Endothelial cell of umbilical vein (primary cell): ENCODE measurements around the gene ADARB1. TPM values are rescaled to one million over a fixed set of nuclear protein-coding genes. Genes with fewer than 3 reads are reported as not detected.

Source experiments
- BruUV-seq: library from RNA; stranded (reverse); fragments of 400-500 nt; replicated peaks from 2 replicates; lab custom pipeline; 2021; lab: Mats Ljungman, UMichigan
- CTCF ChIA-PET: fragments of 300-600, 350-600 bp; sonication (Branson Sonifier 250); formaldehyde crosslinking; loops from one replicate; lab custom pipeline; 2021; ENCODE audit warnings: antibody characterized with exemption, inconsistent platforms; lab: Charles Lee
- POLR2A ChIA-PET: fragments of 300-600, 350-600 bp; sonication (Branson Sonifier 250); formaldehyde crosslinking; loops from one replicate; lab custom pipeline; 2021; ENCODE audit warnings: antibody characterized with exemption, inconsistent platforms; lab: Charles Lee
- DNase-seq: peaks from one replicate; pipeline ENCODE4 v3.0.0-alpha.2; 2011; ENCODE audit warnings: low read depth, low spot score
- FAIRE-seq: peaks from 2 replicates; lab custom pipeline; 2011; peaks lifted over from hg19 to GRCh38; lab: Jason Lieb, UNC
- H2AFZ ChIP-seq: 2 replicates; pipeline ENCODE4 v1.6.0; 2012; ENCODE audit warnings: low read depth, low read length, control low read depth, inconsistent platforms
- H3K27ac ChIP-seq: 2 replicates; pipeline ENCODE4 v1.5.1; 2011; ENCODE audit warnings: low read depth, mild to moderate bottlenecking, control low read depth, low read length, moderate library complexity; ENCODE audit not compliant: insufficient read depth
- H3K27me3 ChIP-seq, 2 experiments: 2 replicates each; pipeline versions ENCODE4 v1.6.0 to v1.6.1; 2011; ENCODE audit warnings: low read length in 2 of 2, mixed read lengths in 1 of 2; ENCODE audit not compliant: control insufficient read depth in 2 of 2, insufficient read depth in 2 of 2
- H3K36me3 ChIP-seq, 2 experiments: 2 replicates in 1 of 2; 3 replicates in 1 of 2; pipeline ENCODE4 v1.5.1; 2011; ENCODE audit warnings: low read length in 2 of 2, mild to moderate bottlenecking in 1 of 2, moderate library complexity in 1 of 2; ENCODE audit not compliant: control insufficient read depth in 2 of 2, insufficient read depth in 2 of 2; ENCODE audit errors: extremely low read depth in 1 of 2
- H3K4me1 ChIP-seq: 3 replicates; pipeline ENCODE4 v1.5.1; 2011; ENCODE audit warnings: mild to moderate bottlenecking, low read length; ENCODE audit not compliant: control insufficient read depth, insufficient read depth; ENCODE audit errors: extremely low read depth
- H3K4me2 ChIP-seq: 2 replicates; pipeline ENCODE4 v1.6.1; 2011; ENCODE audit warnings: low read length, control low read depth, mixed read lengths; ENCODE audit not compliant: insufficient read depth
- H3K4me3 ChIP-seq, 3 experiments: fragments of 200-600 bp in 1 of 3; sonication (generic), shearing (Covaris generic) in 1 of 3; replicated peaks in 1 of 3; 2 replicates each; pipeline ENCODE4 v1.5.1; 2011 to 2016; ENCODE audit warnings: control low read depth in 3 of 3, low read length in 3 of 3, mild to moderate bottlenecking in 2 of 3, inconsistent platforms in 1 of 3, low read depth in 1 of 3, moderate library complexity in 1 of 3; ENCODE audit not compliant: insufficient read depth in 1 of 3
- H3K79me2 ChIP-seq: 2 replicates; pipeline ENCODE4 v1.6.0; 2012; ENCODE audit warnings: low read length, inconsistent platforms; ENCODE audit not compliant: control insufficient read depth, insufficient read depth
- H3K9ac ChIP-seq: replicated peaks from 2 replicates; pipeline ENCODE3; 2011; ENCODE audit warnings: low read length, control low read depth; ENCODE audit not compliant: insufficient read depth; ENCODE audit errors: extremely low read depth
- H3K9me1 ChIP-seq: replicated peaks from 3 replicates; pipeline ENCODE4 v1.6.0; 2011; ENCODE audit warnings: mild to moderate bottlenecking, low read length; ENCODE audit not compliant: control insufficient read depth, insufficient read depth; ENCODE audit errors: extremely low read depth
- H3K9me3 ChIP-seq: replicated peaks from 2 replicates; pipeline ENCODE4 v1.5.1; 2012; ENCODE audit warnings: low read length, inconsistent platforms; ENCODE audit not compliant: control insufficient read depth, insufficient read depth
- H4K20me1 ChIP-seq: replicated peaks from 2 replicates; pipeline ENCODE3; 2011; ENCODE audit warnings: mild to moderate bottlenecking, low read length; ENCODE audit not compliant: control insufficient read depth, insufficient read depth; ENCODE audit errors: extremely low read depth
- CTCF ChIP-seq, 2 donors: IDR thresholded peaks; 1 replicate in 1 of 2; 2 replicates in 1 of 2; pipeline ENCODE4 v1.5.1; 2011; ENCODE audit warnings: low read length in 2 of 2, mild to moderate bottlenecking in 2 of 2, moderate library complexity in 2 of 2, control low read depth in 1 of 2, inconsistent platforms in 1 of 2, low read depth in 1 of 2; ENCODE audit not compliant: insufficient read depth in 1 of 2; ENCODE audit errors: extremely low read depth in 1 of 2
- JUN ChIP-seq: IDR thresholded peaks from 2 replicates; pipeline ENCODE4 v1.6.1; 2011; ENCODE audit warnings: borderline replicate concordance, low read depth; ENCODE audit not compliant: insufficient read length, insufficient read depth
- MAX ChIP-seq: IDR thresholded peaks from 2 replicates; pipeline ENCODE4 v1.6.1; 2011; ENCODE audit not compliant: insufficient read depth, insufficient read length
- POLR2AphosphoS5 ChIP-seq: IDR thresholded peaks from 2 replicates; pipeline ENCODE4 v1.6.1; 2012; ENCODE audit warnings: low read depth, mild to moderate bottlenecking, control low read depth, low read length, moderate library complexity; ENCODE audit not compliant: insufficient read depth
- dilution Hi-C: fragments of 300-500 bp; cut with MboI; formaldehyde crosslinking; loops from one replicate; pipeline ENCODE4 v1.15.0; 2019; ENCODE audit warnings: low sequenced_read_pairs; ENCODE audit not compliant: extremely low pct_ligation_motif_present
- intact Hi-C: fragments of 100-400 bp; cut with micrococcal nuclease; formaldehyde crosslinking; loops from one replicate; pipeline ENCODE4 v1.10.0; 2022
- polyA plus RNA-seq, 4 experiments: library from polyadenylated mRNA; depleted of rRNA in 3 of 4; stranded (reverse) in 3 of 4; unstranded in 1 of 4; fragments of >200 nt; gene quantifications; 2 replicates each; pipeline versions ENCODE4 v1.2.1 to v1.2.3, GENCODE V29; 2011 to 2012; ENCODE audit warnings: missing spikeins in 1 of 4
- total RNA-seq: library from RNA; stranded (reverse); gene quantifications from 2 replicates; pipeline ENCODE4 v1.2.3, GENCODE V29; 2021

Gene ADARB1
- total and polyA plus RNA-seq, 2 donors (not counting 3 experiments of a cell fraction or from before 2014, with no cell fraction given), result 32.5 to 54.3 TPM

- DNase-seq, result peak; percentile 81
- intact Hi-C loops, result loop anchor here (1.0 kb wide), 5 partner anchors 29 to 179 kb away; no protein-coding TSS in a partner anchor
Observed at GRCh38 chr21:45128613-45129188, 54.3 kb downstream of the ADARB1 start.

More at GRCh38 chr21:45128613-45129188, 54.3 kb downstream of the ADARB1 start:
- ChIA-PET CTCF (interaction anchor here (0.6 to 9.3 kb wide), 47 partner anchors 10 to 311 kb away, joined by 3 to 269 read pairs (median 5); partner anchors contain the start of genes ADARB1, SLX9 and SUMO3), POLR2A (interaction anchor here (1.5 kb wide), 2 partner anchors 26 to 179 kb away, joined by 4 to 6 read pairs; no protein-coding TSS in a partner anchor)
- H3K4me1 ChIP-seq, result peaks cover 45% of the 10 kb centered on the region
- no peaks in the 10 kb centered on the region for H3K36me3 ChIP-seq
- no peaks in the 10 kb centered on the region for H3K9me1 ChIP-seq
- H3K27me3 ChIP-seq, result no peaks in the 10 kb centered on the region
- no TSS peak for BruUV-seq
- peak; percentile 82 for FAIRE-seq
- no peak overlapping the region for H3K4me3 ChIP-seq
- peak; percentile 27 for TF ChIP-seq POLR2AphosphoS5
- peak; percentile 89 to 92 for TF ChIP-seq CTCF (IDR thresholded peaks at IDR 0.05; ENCODE audit: extremely low read depth in 1 of 2, insufficient read depth in 1 of 2, low read depth in 1 of 2, low read length in 2 of 2)
- no peak for TF ChIP-seq JUN
- no peak for TF ChIP-seq MAX
- H3K9me3 ChIP-seq, result no peaks in the 10 kb centered on the region
- no peak overlapping the region for H3K9ac ChIP-seq
- H3K79me2 ChIP-seq, result peaks cover 3% of the 10 kb centered on the region
- no peak overlapping the region for H2AFZ ChIP-seq
- peak overlapping the region; percentile 83 for H3K27ac ChIP-seq
- H3K4me2 ChIP-seq, result no peak overlapping the region
- no peaks in the 10 kb centered on the region for H4K20me1 ChIP-seq
- dilution Hi-C loops, result loop anchor here (25.0 kb wide), 1 partner anchor 191 kb away; the partner anchor contains the start of gene SLX9
